Pancreas (tissue), 10 donors: ENCODE data around the gene TREM2. TPM values are rescaled to one million over a fixed set of nuclear protein-coding genes. Genes with fewer than 3 reads are reported as not detected.
"Not testable (repeated sequence)": the region's sequence is repeated elsewhere in the genome, so short reads cannot be mapped to it uniquely, and the experiment has no call there.

Experiments
- ATAC-seq, 4 donors: fragments of 200-7000 bp; cut with Tn5 transposase; one replicate each; pipeline versions ENCODE4 v1.8.0 to v1.9.1; 2020; ENCODE audit warnings: mild to moderate bottlenecking in 4 of 4, moderate library complexity in 4 of 4
- DNase-seq, 6 donors: peaks; one replicate each; pipeline ENCODE4 v3.0.0-alpha.2; 2020
- FAIRE-seq: peaks from 2 replicates; lab custom pipeline; 2012; peaks lifted over from hg19 to GRCh38; lab: Jason Lieb, UNC
- H3K27ac ChIP-seq, 4 donors: fragments of 200-600 bp; sonication (generic); 1 replicate in 3 of 4; 2 replicates in 1 of 4; pipeline versions ENCODE4 v1.5.0 to v1.8.0; 2020
- H3K27me3 ChIP-seq, 4 donors: fragments of 200-600 bp; one replicate each; pipeline ENCODE4 v1.8.0; 2021
- H3K36me3 ChIP-seq, 3 donors: fragments of 200-600 bp; sonication (generic) in 1 of 3; one replicate each; pipeline versions ENCODE4 v1.5.0 to v1.8.0; 2020 to 2021
- H3K4me1 ChIP-seq, 3 donors: fragments of 200-600 bp; one replicate each; pipeline ENCODE4 v1.8.0; 2021
- H3K4me3 ChIP-seq, 4 donors: fragments of 200-600 bp; sonication (generic) in 2 of 4; one replicate each; pipeline versions ENCODE4 v1.5.0 to v1.8.0; 2020 to 2021
- H3K9me3 ChIP-seq, 4 donors: fragments of 200-600 bp; one replicate each; pipeline ENCODE4 v1.8.0; 2021
- CTCF ChIP-seq, 4 donors: fragments of 200-600 bp; sonication (generic) in 3 of 4; IDR thresholded peaks; one replicate each; pipeline versions ENCODE4 v1.5.0 to v1.8.0; 2021; ENCODE audit warnings: antibody characterized with exemption in 4 of 4
- WGBS, 2 donors: extraction: QIAGEN DNeasy Blood & Tissue Kit; methylation state at CpG; one replicate each; pipeline ENCODE4 v1.1.7; 2013; 5-methylcytosine and 5-hydroxymethylcytosine counted together
- intact Hi-C, 3 donors: fragments of 100-400 bp; cut with DNase I; formaldehyde crosslinking; loops; one replicate each; pipeline versions ENCODE4 v1.11.1 to v1.14.2; 2022
- polyA plus RNA-seq, 2 donors: library from polyadenylated mRNA; stranded (reverse); fragments of 200-250 nt; gene quantifications; one replicate each; pipeline ENCODE4 v1.2.3, GENCODE V29; 2013
- total RNA-seq, 6 donors: library from RNA; stranded (reverse); fragmentation: NEBNext Ultra II Directional in 4 of 6; extraction: Animal tissue kit (Norgen Biotek cat#: 25700) in 4 of 6; gene quantifications; one replicate each; pipeline versions ENCODE4 v1.2.1 to v1.2.4, GENCODE V29; 2021 to 2023
- donor health status: healthy with polysubstance abuse.
- donor health status: DM: no; HTN: no; CAD: no; lungs with moderate emphysema.
- donor health status: DM: no; HTN: no; CAD: no.
- donor health status: control.
- donor health status: control.
- donor health status: Bipolar disorder and iron deficiency.
- donor health status: DM: yes; HTN: yes; CAD: no.
- donor health status: DM: no; HTN: no; CAD: no.
- donor health status: DM: no; HTN: no; CAD: no.
- donor health status: DM: yes; HTN: yes; CAD: no.

TREM2 gene
- total and polyA plus RNA-seq, 8 donors, result 0.59 to 27.1 (median 2.1) TPM

GRCh38 chr6:41119508-41119907 is 43.4 kb downstream of the TREM2 start:
- WGBS, 2 donors, result 66 to 74% methylated on average over 1 of the region's 1 CpG
- FAIRE-seq (no peak), DNase-seq (no peak), ATAC-seq (no peak)
- no peak overlapping the region for H3K4me3 ChIP-seq
- H3K27ac ChIP-seq, result no peak overlapping the region
- H3K27me3 ChIP-seq, result no peaks in the 10 kb centered on the region
- H3K36me3 ChIP-seq, result peaks cover 0 to 8% (median 0%) of the 10 kb centered on the region in 3 donors
- peaks cover 0 to 12% (median 0%) of the 10 kb centered on the region in 3 donors for H3K4me1 ChIP-seq
- no peak for TF ChIP-seq CTCF (IDR thresholded peaks at IDR 0.05)
- intact Hi-C loops, result no loop called here
- no peaks in the 10 kb centered on the region for H3K9me3 ChIP-seq

- H3K36me3 ChIP-seq, DNase-seq, H3K9me3 ChIP-seq, FAIRE-seq, ATAC-seq, H3K4me3 ChIP-seq, H3K27ac ChIP-seq, H3K27me3 ChIP-seq, intact Hi-C loops: not testable (repeated sequence)
- H3K4me1 ChIP-seq, result peaks cover 0 to 12% (median 0%) of the 10 kb centered on the region in 3 donors
- 88 to 93% methylated on average over 2 of the region's 2 CpGs for WGBS, 2 donors
These were observed 47.9 kb downstream of the TREM2 start for GRCh38 chr6:41115027-41115426.

- Histone ChIP-seq H3K36me3 (no peaks in the 10 kb centered on the region), H3K9me3 (no peaks in the 10 kb centered on the region), H3K4me3 (no peak overlapping the region), H3K27me3 (no peaks in the 10 kb centered on the region), H3K27ac (no peak overlapping the region), H3K4me1 (no peaks in the 10 kb centered on the region)
- no peak for ATAC-seq
- no peak for DNase-seq
- no peak for TF ChIP-seq CTCF (IDR thresholded peaks at IDR 0.05)
- intact Hi-C loops, result no loop called here
- FAIRE-seq, result no peak
- 79 to 84% methylated on average over 3 of the region's 3 CpGs for WGBS, 2 donors
These were observed 51.9 kb downstream of the TREM2 start for GRCh38 chr6:41111017-41111416.

Other genes starting within 250 kb of the TREM2 start
- gene UNC5CL, start 123.9 kb downstream of the TREM2 start, total RNA-seq, result 10 to 100 TPM in 5 of 6 donors, 1 to 10 TPM in 1; 7.2 to 37.6 (median 12.0) TPM
- gene UNC5CL, start 123.9 kb downstream of the TREM2 start, polyA plus RNA-seq, result 10 to 100 TPM; 37.0 to 40.6 TPM
- gene TSPO2, start 120.6 kb downstream of the TREM2 start, total RNA-seq, result under 1 TPM in 1 of 6 donors, not detected in 5; 0.28 TPM
- under 1 TPM; 0.12 to 0.42 TPM for gene TSPO2, start 120.6 kb downstream of the TREM2 start, polyA plus RNA-seq
- gene APOBEC2, start 109.9 kb downstream of the TREM2 start, total RNA-seq, result 10 to 100 TPM in 1 of 6 donors, 1 to 10 TPM in 5; 2.7 to 13.2 (median 8.6) TPM
- 10 to 100 TPM in 1 of 2 donors, 1 to 10 TPM in 1; 6.6 to 29.6 TPM for gene APOBEC2, start 109.9 kb downstream of the TREM2 start, polyA plus RNA-seq
- 10 to 100 TPM; 16.0 to 26.9 (median 20.6) TPM for gene OARD1, start 90.8 kb downstream of the TREM2 start, total RNA-seq
- gene OARD1, start 90.8 kb downstream of the TREM2 start, polyA plus RNA-seq, result 10 to 100 TPM; 21.1 to 30.9 TPM
- gene NFYA, start 90.1 kb downstream of the TREM2 start, total RNA-seq, result 10 to 100 TPM in 2 of 6 donors, 1 to 10 TPM in 4; 5.9 to 14.1 (median 7.8) TPM
- gene NFYA, start 90.1 kb downstream of the TREM2 start, polyA plus RNA-seq, result 10 to 100 TPM in 1 of 2 donors, 1 to 10 TPM in 1; 5.4 to 10.6 TPM
- under 1 TPM in 2 of 6 donors, not detected in 4; 0.28 to 0.84 TPM for gene TREML1, start 8.8 kb downstream of the TREM2 start, total RNA-seq
- under 1 TPM; 0.19 to 0.28 TPM for gene TREML1, start 8.8 kb downstream of the TREM2 start, polyA plus RNA-seq
- gene TREML2, start 38.0 kb upstream of the TREM2 start, total RNA-seq, result under 1 TPM in 2 of 6 donors, not detected in 4; 0.09 to 0.12 TPM
- not detected for gene TREML2, start 38.0 kb upstream of the TREM2 start, polyA plus RNA-seq
- not detected for gene TREML4, start 65.2 kb upstream of the TREM2 start, total RNA-seq
- gene TREML4, start 65.2 kb upstream of the TREM2 start, polyA plus RNA-seq, result not detected
- 1 to 10 TPM in 2 of 6 donors, under 1 TPM in 3, not detected in 1; 0.12 to 2.8 (median 0.72) TPM for gene TREM1, start 123.6 kb upstream of the TREM2 start, total RNA-seq
- gene TREM1, start 123.6 kb upstream of the TREM2 start, polyA plus RNA-seq, result under 1 TPM; 0.08 to 0.16 TPM
- not detected for gene NCR2, start 172.5 kb upstream of the TREM2 start, total RNA-seq
- gene NCR2, start 172.5 kb upstream of the TREM2 start, polyA plus RNA-seq, result not detected